IgD-negative memory B cell (primary cell): Measurements from ENCODE around the gene KCNJ9. TPM values are rescaled to one million over a fixed set of nuclear protein-coding genes. Genes with fewer than 3 reads are reported as not detected.
"Not testable (repeated sequence)": the region's sequence is repeated elsewhere in the genome, so short reads cannot be mapped to it uniquely, and the experiment has no call there.

ENCODE experiments used
- H3K27ac Mint-ChIP-seq, 3 donors: one replicate each; pipeline ENCODE4 v1.8.0; 2020 to 2022; ENCODE audit warnings: mild to moderate bottlenecking in 3 of 3, mixed read lengths in 3 of 3, moderate library complexity in 1 of 3
- H3K27me3 Mint-ChIP-seq: one replicate; pipeline ENCODE4 v1.8.0; 2021; ENCODE audit warnings: mixed read lengths
- H3K36me3 Mint-ChIP-seq: one replicate; pipeline ENCODE4 v1.8.0; 2020; ENCODE audit warnings: mild to moderate bottlenecking, mixed read lengths
- H3K4me1 Mint-ChIP-seq, 3 donors: one replicate each; pipeline ENCODE4 v1.8.0; 2020 to 2022; ENCODE audit warnings: mixed read lengths in 3 of 3, mild to moderate bottlenecking in 1 of 3
- H3K4me3 Mint-ChIP-seq, 4 donors: one replicate each; pipeline ENCODE4 v1.8.0; 2020 to 2022; ENCODE audit warnings: mild to moderate bottlenecking in 4 of 4, mixed read lengths in 4 of 4, moderate library complexity in 3 of 4
- H3K9me3 Mint-ChIP-seq, 3 donors: one replicate each; pipeline ENCODE4 v1.8.0; 2020 to 2021; ENCODE audit warnings: mixed read lengths in 3 of 3, mild to moderate bottlenecking in 1 of 3
- polyA plus RNA-seq: library from polyadenylated mRNA; unstranded; fragments of 300-500 nt; fragmentation: Illumina TruSeq; gene quantifications from one replicate; pipeline ENCODE4 v1.2.3, GENCODE V29; 2021

KCNJ9 gene
- polyA plus RNA-seq, 1 donor from 2014 or later, result not detected

GRCh38 chr1:160101037-160101716 lies 19.8 kb downstream of the KCNJ9 start:
- H3K4me1 Mint-ChIP-seq, result peaks cover 16 to 25% (median 24%) of the 10 kb centered on the region in 3 donors
- no peaks in the 10 kb centered on the region for H3K9me3 Mint-ChIP-seq
- H3K27me3 Mint-ChIP-seq, result no peaks in the 10 kb centered on the region

GRCh38 chr1:160101717-160102522 lies 20.6 kb downstream of the KCNJ9 start:
- no peaks in the 10 kb centered on the region for H3K36me3 Mint-ChIP-seq
- H3K4me3 Mint-ChIP-seq, result peak overlapping the region in 1 of 4 donors; percentile 56
- no peaks in the 10 kb centered on the region for H3K9me3 Mint-ChIP-seq
- H3K4me1 Mint-ChIP-seq, result peaks cover 14 to 23% (median 20%) of the 10 kb centered on the region in 3 donors
- peak overlapping the region in 1 of 3 donors; percentile 96 for H3K27ac Mint-ChIP-seq
- no peaks in the 10 kb centered on the region for H3K27me3 Mint-ChIP-seq

More at GRCh38 chr1:160101037-160101716, 19.8 kb downstream of the KCNJ9 start:
- H3K27ac Mint-ChIP-seq, result peak overlapping the region in 2 of 3 donors; percentile 91 to 96
- no peaks in the 10 kb centered on the region for H3K36me3 Mint-ChIP-seq
- H3K4me3 Mint-ChIP-seq, result peak overlapping the region in 3 of 4 donors; percentile 41 to 65 (median 56)

- no peak overlapping the region for H3K4me3 Mint-ChIP-seq
- H3K4me1 Mint-ChIP-seq, result peaks cover 7 to 14% (median 14%) of the 10 kb centered on the region in 3 donors
- H3K27me3 Mint-ChIP-seq, result peaks cover 1% of the 10 kb centered on the region
- no peaks in the 10 kb centered on the region for H3K36me3 Mint-ChIP-seq
- H3K27ac Mint-ChIP-seq, result peak overlapping the region in 2 of 3 donors; percentile 75 to 77
- H3K9me3 Mint-ChIP-seq, result no peaks in the 10 kb centered on the region
These were observed 22.5 kb downstream of the KCNJ9 start for GRCh38 chr1:160103658-160104408.

DNA sequence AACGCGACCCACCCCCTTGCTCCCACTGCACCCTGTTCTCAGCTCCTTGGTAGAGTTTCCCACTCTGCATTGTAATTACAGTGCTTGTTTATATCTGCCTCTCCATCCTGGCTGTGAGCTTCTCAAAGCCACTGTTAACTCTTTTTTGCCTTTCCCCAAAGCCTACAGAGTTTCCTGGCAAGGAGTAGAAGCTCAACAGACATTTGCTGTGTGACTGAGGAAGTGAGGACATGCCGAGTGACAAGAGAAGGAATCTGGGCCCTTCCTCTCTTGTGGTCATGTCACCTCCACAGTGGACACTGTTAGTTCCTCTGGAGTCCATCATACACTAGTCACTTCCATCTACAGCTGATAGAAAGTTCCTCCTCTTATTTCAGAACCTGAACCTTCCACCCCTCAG lies 23.1 kb downstream of the KCNJ9 start:
- Mint-ChIP-seq H3K4me3 (no peak overlapping the region), H3K27me3 (peaks cover 4% of the 10 kb centered on the region), H3K36me3 (no peaks in the 10 kb centered on the region), H3K27ac (no peak overlapping the region), H3K9me3 (no peaks in the 10 kb centered on the region), H3K4me1 (peaks cover 1 to 14% (median 13%) of the 10 kb centered on the region in 3 donors)

GRCh38 chr1:160105155-160105554 lies 23.8 kb downstream of the KCNJ9 start:
- H3K9me3 Mint-ChIP-seq, result no peaks in the 10 kb centered on the region
- peaks cover 0 to 11% (median 11%) of the 10 kb centered on the region in 3 donors for H3K4me1 Mint-ChIP-seq
- H3K27me3 Mint-ChIP-seq, result peaks cover 8% of the 10 kb centered on the region
- H3K27ac Mint-ChIP-seq, result no peak overlapping the region
- no peak overlapping the region for H3K4me3 Mint-ChIP-seq
- no peaks in the 10 kb centered on the region for H3K36me3 Mint-ChIP-seq

DNA sequence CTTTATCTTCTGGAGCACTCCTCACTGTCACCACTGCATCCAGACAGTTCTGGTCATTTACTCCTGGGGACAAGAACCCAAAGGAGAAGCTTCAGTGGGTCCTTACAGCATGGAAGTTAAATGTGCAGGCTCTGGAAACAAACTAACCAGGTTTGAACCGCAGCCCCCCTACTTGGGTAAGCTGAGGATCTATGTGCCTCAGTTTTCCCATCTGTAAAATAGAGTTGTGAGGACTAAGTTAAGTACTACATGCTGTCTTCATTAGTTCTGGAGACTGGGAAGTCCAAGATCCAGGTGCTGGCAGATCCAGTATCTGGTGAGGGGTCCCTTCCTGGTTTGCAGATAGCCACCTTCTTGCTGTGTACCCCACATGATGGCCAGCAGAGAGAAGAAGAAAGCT lies 26.2 kb downstream of the KCNJ9 start:
- no peaks in the 10 kb centered on the region for H3K36me3 Mint-ChIP-seq
- peaks cover 9% of the 10 kb centered on the region for H3K27me3 Mint-ChIP-seq
- H3K4me1 Mint-ChIP-seq, result peaks cover 0 to 4% (median 3%) of the 10 kb centered on the region in 3 donors
- no peak overlapping the region for H3K4me3 Mint-ChIP-seq
- H3K9me3 Mint-ChIP-seq, result no peaks in the 10 kb centered on the region
- no peak overlapping the region for H3K27ac Mint-ChIP-seq

DNA sequence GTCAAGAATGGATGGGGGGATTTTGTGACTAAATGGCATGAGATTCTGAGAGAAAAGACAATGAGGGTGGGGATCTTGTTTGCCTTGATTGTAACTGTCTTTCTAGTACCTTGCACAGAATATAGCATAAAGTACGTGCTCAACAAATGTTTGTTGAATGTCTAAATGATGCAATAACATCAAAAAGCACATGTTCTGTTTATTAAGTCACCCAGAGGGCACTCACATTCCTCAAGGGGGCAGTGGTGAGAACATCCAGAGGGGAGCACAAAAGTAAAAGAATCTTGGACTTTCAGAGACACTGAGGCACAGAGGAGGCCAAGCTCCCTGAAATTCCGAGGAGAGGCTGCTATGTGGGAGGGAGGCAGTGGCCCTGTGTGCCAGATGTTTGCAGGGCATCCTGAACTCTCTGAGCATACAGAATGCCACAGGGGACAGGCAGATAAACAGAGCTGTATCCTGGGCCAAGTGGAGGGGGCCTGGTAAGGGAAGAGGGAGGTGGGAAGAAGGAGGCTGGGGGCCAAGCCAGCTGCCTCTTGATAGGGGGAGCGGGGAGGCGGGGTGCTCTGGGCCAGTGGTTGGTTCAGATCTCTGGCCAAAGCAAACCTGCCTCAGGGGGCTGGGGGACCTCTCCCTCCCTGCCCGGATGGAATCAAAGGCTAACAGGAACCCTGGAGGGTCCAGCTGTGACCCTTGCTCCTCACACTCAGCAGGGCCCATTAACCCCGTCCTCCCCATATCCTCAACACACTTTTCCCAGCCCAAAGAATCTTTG lies 27.7 kb downstream of the KCNJ9 start:
- Mint-ChIP-seq H3K4me1 (peaks cover 0 to 4% (median 3%) of the 10 kb centered on the region in 3 donors), H3K27me3 (peaks cover 12% of the 10 kb centered on the region), H3K4me3 (no peak overlapping the region), H3K9me3 (no peaks in the 10 kb centered on the region), H3K36me3 (no peaks in the 10 kb centered on the region), H3K27ac (no peak overlapping the region)

DNA sequence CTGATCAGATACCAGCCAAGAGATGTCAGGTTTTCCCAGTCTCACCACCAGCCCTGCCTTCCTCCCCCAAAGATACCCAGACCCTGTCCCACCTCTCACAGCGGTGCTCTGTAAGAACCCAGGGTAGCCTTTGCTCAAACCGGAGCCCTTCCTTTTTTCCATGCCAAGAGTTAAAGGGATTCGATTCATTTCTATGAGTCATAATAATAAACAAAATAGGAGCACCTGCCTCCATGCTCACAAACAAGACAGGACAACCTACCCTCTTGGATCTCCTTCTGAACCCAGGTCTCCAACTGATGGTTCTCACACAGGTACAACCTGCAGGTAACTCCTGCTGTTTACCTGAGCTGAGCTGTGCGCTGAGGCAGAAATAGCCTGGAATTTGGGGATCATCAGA lies 28.3 kb downstream of the KCNJ9 start:
- Mint-ChIP-seq H3K36me3 (no peaks in the 10 kb centered on the region), H3K9me3 (no peaks in the 10 kb centered on the region), H3K27ac (no peak overlapping the region), H3K4me1 (peaks cover 0 to 4% (median 3%) of the 10 kb centered on the region in 3 donors), H3K27me3 (peaks cover 13% of the 10 kb centered on the region), H3K4me3 (no peak overlapping the region)

- H3K27me3 Mint-ChIP-seq, result peaks cover 15% of the 10 kb centered on the region
- H3K4me1 Mint-ChIP-seq, H3K36me3 Mint-ChIP-seq, H3K9me3 Mint-ChIP-seq, H3K4me3 Mint-ChIP-seq, H3K27ac Mint-ChIP-seq: not testable (repeated sequence)
These were observed 30.1 kb downstream of the KCNJ9 start for GRCh38 chr1:160111462-160111861.

DNA sequence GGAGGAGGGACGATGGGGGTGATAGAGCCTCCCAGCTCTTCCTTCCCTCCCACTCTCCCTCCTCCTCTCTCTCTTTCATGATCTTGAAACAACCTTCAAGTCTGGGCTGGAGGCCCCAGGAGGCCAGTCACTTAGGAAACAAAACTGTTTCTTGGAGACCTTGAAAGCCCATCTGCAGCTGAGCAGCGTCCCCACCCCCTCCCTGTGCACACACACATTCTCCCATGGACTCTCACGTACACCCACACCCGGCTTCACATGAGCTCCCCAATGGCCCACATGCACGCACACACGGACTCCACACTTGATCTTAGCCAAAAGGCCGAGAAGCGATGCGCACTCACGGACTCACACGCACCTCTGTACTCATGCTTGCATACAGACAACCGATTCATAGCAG lies 31.0 kb downstream of the KCNJ9 start:
- peaks cover 22% of the 10 kb centered on the region for H3K27me3 Mint-ChIP-seq
- H3K27ac Mint-ChIP-seq, result peak overlapping the region in 1 of 3 donors; percentile 12
- H3K9me3 Mint-ChIP-seq, result no peaks in the 10 kb centered on the region
- H3K36me3 Mint-ChIP-seq, result no peaks in the 10 kb centered on the region
- H3K4me3 Mint-ChIP-seq, result no peak overlapping the region
- H3K4me1 Mint-ChIP-seq, result peaks cover 0 to 3% (median 0%) of the 10 kb centered on the region in 3 donors

DNA sequence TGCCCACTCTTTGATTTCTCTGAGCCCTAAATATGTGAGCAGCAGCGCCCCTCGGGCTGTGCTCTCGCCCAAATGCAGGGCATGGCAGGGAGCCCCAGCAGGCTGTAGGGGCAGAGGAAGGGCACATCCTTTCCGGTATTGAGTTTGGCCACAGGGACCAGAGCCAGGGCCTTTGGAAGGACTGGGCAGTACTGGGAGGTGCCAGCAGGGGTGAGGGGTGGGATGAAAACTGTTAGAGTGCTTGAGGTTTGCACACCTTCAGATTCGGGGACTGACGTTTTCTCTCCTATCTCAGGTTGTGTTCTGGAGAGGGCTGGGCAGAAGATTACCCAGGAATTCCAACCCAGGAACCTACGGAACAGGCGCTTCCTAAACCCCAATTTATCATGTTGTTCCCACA lies 32.1 kb downstream of the KCNJ9 start:
- H3K4me3 Mint-ChIP-seq, result no peak overlapping the region
- no peaks in the 10 kb centered on the region for H3K36me3 Mint-ChIP-seq
- no peaks in the 10 kb centered on the region for H3K9me3 Mint-ChIP-seq
- H3K27ac Mint-ChIP-seq, result no peak overlapping the region
- peaks cover 23% of the 10 kb centered on the region for H3K27me3 Mint-ChIP-seq
- peaks cover 0 to 4% (median 0%) of the 10 kb centered on the region in 3 donors for H3K4me1 Mint-ChIP-seq

GRCh38 chr1:160114085-160114484 lies 32.7 kb downstream of the KCNJ9 start:
- H3K9me3 Mint-ChIP-seq, result no peaks in the 10 kb centered on the region
- H3K27me3 Mint-ChIP-seq, result peaks cover 21% of the 10 kb centered on the region
- no peaks in the 10 kb centered on the region for H3K36me3 Mint-ChIP-seq
- no peak overlapping the region for H3K4me3 Mint-ChIP-seq
- no peak overlapping the region for H3K27ac Mint-ChIP-seq
- H3K4me1 Mint-ChIP-seq, result peaks cover 0 to 1% (median 0%) of the 10 kb centered on the region in 3 donors

DNA sequence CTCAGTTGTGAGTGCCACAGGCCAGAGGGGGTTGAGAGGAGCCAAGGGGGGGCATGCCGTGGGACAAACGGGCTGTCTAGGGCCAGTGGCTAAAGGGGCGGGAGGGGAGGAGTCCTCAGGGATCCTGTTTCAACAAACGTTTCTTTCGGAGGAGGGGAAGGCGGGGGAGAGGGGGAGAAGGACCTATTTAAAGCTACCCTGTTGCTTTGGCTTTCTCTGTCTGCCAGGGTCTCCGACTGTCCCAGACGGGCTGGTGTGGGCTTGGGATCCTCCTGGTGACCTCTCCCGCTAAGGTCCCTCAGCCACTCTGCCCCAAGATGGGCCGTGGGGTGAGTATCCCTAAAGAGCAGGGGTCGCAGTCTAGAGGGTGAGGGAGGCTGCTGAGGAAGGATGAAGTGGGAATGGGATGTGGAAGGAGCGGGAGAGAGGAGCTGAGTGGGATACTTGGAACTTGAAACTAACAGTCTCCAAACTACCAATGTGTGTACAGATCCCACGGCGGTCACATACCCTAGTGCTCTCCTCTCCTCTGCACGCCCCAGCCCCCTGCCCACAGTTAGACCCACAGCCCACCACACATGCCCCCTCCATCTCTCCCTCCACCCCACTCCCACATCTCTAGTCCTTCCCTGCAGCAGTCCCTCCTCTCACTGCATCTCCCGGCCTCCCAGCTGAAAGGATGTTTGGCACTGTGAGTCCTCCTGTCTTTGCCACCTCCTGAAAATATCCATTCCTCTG lies 34.4 kb downstream of the KCNJ9 start, which contains the start of gene ATP1A2:
TSS of gene ATP1A2 (plus strand) at position 215 of the 738 bp plus-strand sequence. CDS start at position 318, 103 bp downstream.
- H3K4me3 Mint-ChIP-seq, result no peak within 1 kb of the TSS

More for the DNA sequence above, 34.4 kb downstream of the KCNJ9 start, which contains the start of gene ATP1A2:
- Mint-ChIP-seq H3K27me3 (peaks cover 15% of the 10 kb centered on the region), H3K36me3 (no peaks in the 10 kb centered on the region), H3K27ac (no peak within 1 kb of the TSS), H3K9me3 (no peaks in the 10 kb centered on the region), H3K4me1 (peaks cover 0 to 1% (median 0%) of the 10 kb centered on the region in 3 donors)
